AG04450 (cell line): ENCODE data around the gene CNOT6L. TPM values are rescaled to one million over a fixed set of nuclear protein-coding genes. Genes with fewer than 3 reads are reported as not detected.

Experiments used
- CTCF ChIA-PET: fragments of 300-600, 350-600 bp; formaldehyde crosslinking; extraction: SDS; loops from one replicate; lab custom pipeline; 2022; ENCODE audit warnings: antibody characterized with exemption, inconsistent platforms; lab: Charles Lee
- POLR2A ChIA-PET: fragments of 350-600 bp; formaldehyde crosslinking; extraction: SDS; loops from one replicate; lab custom pipeline; 2021; ENCODE audit warnings: antibody characterized with exemption, inconsistent platforms; lab: Yijun Ruan, JAX
- DNase-seq: peaks from one replicate; pipeline ENCODE4 v3.0.0-alpha.2; 2011; ENCODE audit warnings: low read depth, low spot score
- H3K27ac ChIP-seq: one replicate; pipeline ENCODE4 v1.5.1; 2012; ENCODE audit warnings: low read depth, low read length, control low read depth
- H3K27me3 ChIP-seq: one replicate; pipeline ENCODE4 v1.6.0; 2012; ENCODE audit warnings: low read length; ENCODE audit not compliant: control insufficient read depth, insufficient read depth
- H3K4me3 ChIP-seq: 2 replicates; pipeline ENCODE4 v1.5.1; 2011; ENCODE audit warnings: mild to moderate bottlenecking, low read depth, low read length, control low read depth
- H3K9me3 ChIP-seq: 2 replicates; pipeline ENCODE4 v1.5.1; 2012; ENCODE audit warnings: low read length; ENCODE audit not compliant: control insufficient read depth, insufficient read depth
- CTCF ChIP-seq: IDR thresholded peaks from 2 replicates; pipeline ENCODE4 v1.5.1; 2011; ENCODE audit warnings: low read depth, low read length, control low read depth, inconsistent platforms
- polyA plus RNA-seq: library from polyadenylated mRNA; depleted of rRNA; stranded (reverse); fragments of >200 nt; gene quantifications from 2 replicates; pipeline ENCODE4 v1.2.3, GENCODE V29; 2011

CNOT6L gene
- polyA plus RNA-seq, 1 experiment = 10.7 TPM

- H3K27ac ChIP-seq = no peak overlapping the region
- H3K27me3 ChIP-seq = no peaks in the 10 kb centered on the region
- no peak for DNase-seq
- no peak for TF ChIP-seq CTCF
- ChIA-PET CTCF (no interaction called here), POLR2A (no interaction called here)
- no peak overlapping the region for H3K4me3 ChIP-seq
- H3K9me3 ChIP-seq = no peaks in the 10 kb centered on the region
These were observed 21.9 kb downstream of the CNOT6L start for GRCh38 chr4:77797239-77797638.

GRCh38 chr4:77795326-77795725, 23.8 kb downstream of the CNOT6L start:
- CTCF ChIA-PET = no interaction called here
- Histone ChIP-seq H3K9me3 (no peaks in the 10 kb centered on the region), H3K4me3 (no peak overlapping the region), H3K27me3 (no peaks in the 10 kb centered on the region), H3K27ac (no peak overlapping the region)
- DNase-seq = no peak
- POLR2A ChIA-PET = no interaction called here
- no peak for TF ChIP-seq CTCF

GRCh38 chr4:77790146-77790545, 29.0 kb downstream of the CNOT6L start:
- no peak for DNase-seq
- Histone ChIP-seq H3K4me3 (no peak overlapping the region), H3K27ac (no peak overlapping the region), H3K9me3 (no peaks in the 10 kb centered on the region), H3K27me3 (no peaks in the 10 kb centered on the region)
- ChIA-PET POLR2A (no interaction called here), CTCF (no interaction called here)
- TF ChIP-seq CTCF = no peak

GRCh38 chr4:77788990-77789389, 30.2 kb downstream of the CNOT6L start:
- no peaks in the 10 kb centered on the region for H3K27me3 ChIP-seq
- ChIA-PET POLR2A (no interaction called here), CTCF (no interaction called here)
- no peaks in the 10 kb centered on the region for H3K9me3 ChIP-seq
- TF ChIP-seq CTCF = no peak
- H3K27ac ChIP-seq = no peak overlapping the region
- DNase-seq = no peak
- H3K4me3 ChIP-seq = no peak overlapping the region

- no peak for DNase-seq
- Histone ChIP-seq H3K9me3 (no peaks in the 10 kb centered on the region), H3K4me3 (no peak overlapping the region), H3K27me3 (no peaks in the 10 kb centered on the region), H3K27ac (no peak overlapping the region)
- TF ChIP-seq CTCF = no peak
- ChIA-PET POLR2A (no interaction called here), CTCF (no interaction called here)
These were observed 31.2 kb downstream of the CNOT6L start for GRCh38 chr4:77787969-77788368.
